Measurements from ENCODE around the gene FMOD. TPM values are rescaled to one million over a fixed set of nuclear protein-coding genes. Genes with fewer than 3 reads are reported as not detected.

The FMOD gene
- total RNA-seq (100 to 1,000 TPM in 1 of 2 donors, 10 to 100 TPM in 1; 93.3 to 140 TPM), polyA plus RNA-seq (ENCODE audit: insufficient read length in 2 of 2) (10 to 100 TPM; 21.8 to 70.1 TPM)
- long read RNA-seq, donor 1, transcript FMOD-201 (3 exons, 3,310 nt) = major isoform, 18 of 54 reads
- long read RNA-seq, donor 1, partial matches to known transcripts = 36 of 54 reads
- long read RNA-seq, donor 1, other reads (novel, unspliced or antisense) = 0 of 54 reads
- long read RNA-seq, donor 2 = 0 reads
- long read RNA-seq, donor 3, transcript FMOD-201 (3 exons, 3,310 nt) = major isoform, 5 of 31 reads
- long read RNA-seq, donor 3, partial matches to known transcripts = 26 of 31 reads
- long read RNA-seq, donor 3, other reads (novel, unspliced or antisense) = 0 of 31 reads
- long read RNA-seq, donor 4, transcript FMOD-201 (3 exons, 3,310 nt) = major isoform, 19 of 58 reads
- long read RNA-seq, donor 4, partial matches to known transcripts = 37 of 58 reads
- long read RNA-seq, donor 4, other reads (novel, unspliced or antisense) = 0 of 58 reads

DNA sequence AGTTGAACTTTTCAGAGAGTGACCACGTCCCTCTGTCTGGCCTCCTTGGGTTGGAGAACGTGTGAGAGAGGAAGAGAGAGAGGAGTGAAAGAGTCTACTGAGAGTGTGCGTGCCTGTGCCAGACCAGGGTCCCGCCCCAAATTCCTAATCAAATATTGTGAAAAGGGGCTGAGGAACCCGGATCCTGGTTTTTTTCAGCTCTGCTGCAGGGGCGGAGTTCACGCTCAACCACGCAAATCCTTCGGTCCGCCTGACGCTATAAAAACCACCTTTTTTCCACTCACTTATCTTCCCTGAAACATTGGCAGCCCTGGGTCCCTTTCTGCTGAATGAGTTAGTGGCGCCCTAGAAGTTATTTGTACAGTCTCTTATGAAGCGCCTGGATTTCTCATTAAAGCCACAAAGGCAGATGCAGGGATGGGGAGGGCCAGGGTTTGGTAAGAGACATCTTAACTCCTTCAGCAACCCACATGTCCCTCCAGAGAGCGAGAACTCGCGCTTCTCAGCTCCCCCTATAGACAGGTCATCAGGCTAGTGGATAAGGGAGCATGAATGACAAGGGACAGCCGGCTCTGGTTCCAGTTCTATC, at the start of gene FMOD:
Gene FMOD, minus strand, starts transcription at position 86 of the 589 bp plus-strand sequence. CDS start 2,852 bp downstream, outside the sequence.
- WGBS (ENCODE audit: insufficient coverage) = 19% methylated on average over 7 of the region's 17 CpGs
- peak in 1 of 6 donors; percentile 73 for DNase-seq (ENCODE audit: low read depth in 4 of 6, low spot score in 6 of 6)
- H3K4me3 ChIP-seq (ENCODE audit: low read depth, low read length) = peak within 1 kb of the TSS; percentile 30
- no peaks in the 10 kb centered on the region for H3K36me3 ChIP-seq (ENCODE audit: control insufficient read depth, insufficient read depth, low read length)
- H3K27ac ChIP-seq (ENCODE audit: low read depth, low read length) = peak within 1 kb of the TSS; percentile 91
- peaks cover 2% of the 10 kb centered on the region for H3K27me3 ChIP-seq (ENCODE audit: control insufficient read depth, insufficient read depth, low read length)
- no peaks in the 10 kb centered on the region for H3K9me3 ChIP-seq (ENCODE audit: control insufficient read depth, insufficient read depth, low read length)
- peaks cover 13% of the 10 kb centered on the region for H3K4me1 ChIP-seq (ENCODE audit: control insufficient read depth, insufficient read depth, low read length)

DNA sequence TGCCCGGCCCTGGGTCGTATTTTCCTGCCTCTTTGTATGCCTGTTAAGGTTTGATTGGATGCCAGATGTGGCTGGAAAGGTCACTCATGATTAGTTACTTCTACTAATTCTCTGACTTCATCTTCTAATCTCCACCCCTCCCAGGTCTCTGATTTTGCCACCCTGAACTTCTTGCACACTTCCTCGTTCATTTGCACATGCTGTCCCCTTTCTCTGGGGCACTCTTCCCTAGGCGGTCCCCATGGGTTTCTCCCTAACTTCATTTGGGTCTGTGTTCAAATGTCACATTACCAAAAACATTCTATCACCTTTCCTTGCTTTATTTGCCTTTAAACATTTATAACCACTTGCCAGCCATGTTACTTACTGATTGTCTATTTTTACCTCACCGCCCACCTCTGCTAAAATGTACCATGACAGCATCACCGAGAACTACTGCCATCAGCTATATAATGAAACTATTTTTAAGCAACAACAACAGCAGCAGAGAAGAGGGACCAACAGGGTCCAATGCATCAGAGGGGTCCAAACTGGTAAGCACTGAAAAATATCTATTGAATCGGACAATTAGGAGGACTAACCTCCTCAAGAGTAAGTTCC, 45.8 kb upstream of the FMOD start:
- Histone ChIP-seq H3K4me3 (ENCODE audit: low read depth, low read length) (no peak overlapping the region), H3K9me3 (ENCODE audit: control insufficient read depth, insufficient read depth, low read length) (peaks cover 2% of the 10 kb centered on the region), H3K4me1 (ENCODE audit: control insufficient read depth, insufficient read depth, low read length) (peaks cover 5% of the 10 kb centered on the region), H3K36me3 (ENCODE audit: control insufficient read depth, insufficient read depth, low read length) (no peaks in the 10 kb centered on the region), H3K27ac (ENCODE audit: low read depth, low read length) (no peak overlapping the region), H3K27me3 (ENCODE audit: control insufficient read depth, insufficient read depth, low read length) (no peaks in the 10 kb centered on the region)
- no peak for DNase-seq (ENCODE audit: low read depth in 4 of 6, low spot score in 6 of 6)
- WGBS (ENCODE audit: insufficient coverage) = 89% methylated on average over 4 of the region's 7 CpGs

DNA sequence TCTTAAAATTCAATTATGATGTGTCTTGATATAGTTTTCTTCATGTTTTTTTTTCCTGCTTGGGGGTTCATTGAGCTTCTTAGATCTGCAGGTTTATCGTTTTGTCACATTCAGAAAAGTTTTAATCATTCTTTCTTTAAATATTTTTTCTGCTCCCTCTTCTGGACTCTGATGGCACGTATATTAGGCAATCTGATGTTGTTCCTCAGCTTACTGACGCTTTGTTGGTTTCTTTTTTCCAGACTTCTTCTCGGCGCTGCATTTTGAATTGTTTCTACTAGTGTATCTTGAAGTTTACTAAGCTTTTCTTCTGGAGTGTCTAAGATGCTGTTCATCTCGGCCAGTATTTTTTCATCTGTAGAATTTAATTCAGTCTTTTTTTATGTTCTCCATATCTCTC, 44.8 kb upstream of the FMOD start:
- no peak overlapping the region for H3K4me3 ChIP-seq (ENCODE audit: low read depth, low read length)
- DNase-seq (ENCODE audit: low read depth in 4 of 6, low spot score in 6 of 6) = no peak
- peaks cover 2% of the 10 kb centered on the region for H3K9me3 ChIP-seq (ENCODE audit: control insufficient read depth, insufficient read depth, low read length)
- no peaks in the 10 kb centered on the region for H3K27me3 ChIP-seq (ENCODE audit: control insufficient read depth, insufficient read depth, low read length)
- H3K4me1 ChIP-seq (ENCODE audit: control insufficient read depth, insufficient read depth, low read length) = no peaks in the 10 kb centered on the region
- no peak overlapping the region for H3K27ac ChIP-seq (ENCODE audit: low read depth, low read length)
- 80% methylated on average over 4 of the region's 6 CpGs for WGBS (ENCODE audit: insufficient coverage)
- H3K36me3 ChIP-seq (ENCODE audit: control insufficient read depth, insufficient read depth, low read length) = no peaks in the 10 kb centered on the region

- Histone ChIP-seq H3K4me1 (ENCODE audit: control insufficient read depth, insufficient read depth, low read length) (no peaks in the 10 kb centered on the region), H3K9me3 (ENCODE audit: control insufficient read depth, insufficient read depth, low read length) (peaks cover 2% of the 10 kb centered on the region), H3K27me3 (ENCODE audit: control insufficient read depth, insufficient read depth, low read length) (no peaks in the 10 kb centered on the region), H3K27ac (ENCODE audit: low read depth, low read length) (no peak overlapping the region), H3K36me3 (ENCODE audit: control insufficient read depth, insufficient read depth, low read length) (no peaks in the 10 kb centered on the region), H3K4me3 (ENCODE audit: low read depth, low read length) (no peak overlapping the region)
- 80% methylated on average over 1 of the region's 2 CpGs for WGBS (ENCODE audit: insufficient coverage)
- DNase-seq (ENCODE audit: low read depth in 4 of 6, low spot score in 6 of 6) = no peak
Observed at GRCh38 chr1:203390298-203390697, 39.4 kb upstream of the FMOD start.

DNA sequence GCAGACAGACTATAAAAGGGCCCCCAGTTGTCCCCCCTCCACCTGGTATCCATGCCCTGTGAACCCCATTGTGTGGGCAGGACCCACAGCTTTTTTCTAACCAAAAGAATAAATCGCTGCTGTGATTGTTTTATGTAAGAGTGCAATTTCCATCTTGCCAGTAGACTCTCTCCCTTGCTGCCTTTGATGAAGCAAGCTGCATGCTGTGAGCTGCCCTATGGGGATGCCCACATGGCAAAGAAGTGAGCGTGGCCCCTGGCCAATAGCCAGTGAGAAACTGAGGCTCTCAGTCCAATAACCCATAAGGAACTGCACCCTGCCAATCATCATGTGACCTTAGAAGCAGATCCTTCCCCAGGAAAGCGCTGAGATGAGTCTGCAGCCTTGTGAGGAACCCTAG, 37.8 kb upstream of the FMOD start:
- Histone ChIP-seq H3K36me3 (ENCODE audit: control insufficient read depth, insufficient read depth, low read length) (no peaks in the 10 kb centered on the region), H3K4me3 (ENCODE audit: low read depth, low read length) (no peak overlapping the region), H3K27me3 (ENCODE audit: control insufficient read depth, insufficient read depth, low read length) (no peaks in the 10 kb centered on the region), H3K4me1 (ENCODE audit: control insufficient read depth, insufficient read depth, low read length) (no peaks in the 10 kb centered on the region), H3K9me3 (ENCODE audit: control insufficient read depth, insufficient read depth, low read length) (peaks cover 2% of the 10 kb centered on the region), H3K27ac (ENCODE audit: low read depth, low read length) (no peak overlapping the region)
- WGBS (ENCODE audit: insufficient coverage) = 63% methylated on average over 1 of the region's 3 CpGs
- DNase-seq (ENCODE audit: low read depth in 4 of 6, low spot score in 6 of 6) = no peak

GRCh38 chr1:203382026-203382425, 31.1 kb upstream of the FMOD start:
- no peak for DNase-seq (ENCODE audit: low read depth in 4 of 6, low spot score in 6 of 6)
- Histone ChIP-seq H3K9me3 (ENCODE audit: control insufficient read depth, insufficient read depth, low read length) (no peaks in the 10 kb centered on the region), H3K27me3 (ENCODE audit: control insufficient read depth, insufficient read depth, low read length) (no peaks in the 10 kb centered on the region), H3K4me1 (ENCODE audit: control insufficient read depth, insufficient read depth, low read length) (no peaks in the 10 kb centered on the region), H3K27ac (ENCODE audit: low read depth, low read length) (no peak overlapping the region), H3K4me3 (ENCODE audit: low read depth, low read length) (no peak overlapping the region), H3K36me3 (ENCODE audit: control insufficient read depth, insufficient read depth, low read length) (no peaks in the 10 kb centered on the region)
- no CpG with 5 or more reads among the region's 1 CpG for WGBS (ENCODE audit: insufficient coverage)

DNA sequence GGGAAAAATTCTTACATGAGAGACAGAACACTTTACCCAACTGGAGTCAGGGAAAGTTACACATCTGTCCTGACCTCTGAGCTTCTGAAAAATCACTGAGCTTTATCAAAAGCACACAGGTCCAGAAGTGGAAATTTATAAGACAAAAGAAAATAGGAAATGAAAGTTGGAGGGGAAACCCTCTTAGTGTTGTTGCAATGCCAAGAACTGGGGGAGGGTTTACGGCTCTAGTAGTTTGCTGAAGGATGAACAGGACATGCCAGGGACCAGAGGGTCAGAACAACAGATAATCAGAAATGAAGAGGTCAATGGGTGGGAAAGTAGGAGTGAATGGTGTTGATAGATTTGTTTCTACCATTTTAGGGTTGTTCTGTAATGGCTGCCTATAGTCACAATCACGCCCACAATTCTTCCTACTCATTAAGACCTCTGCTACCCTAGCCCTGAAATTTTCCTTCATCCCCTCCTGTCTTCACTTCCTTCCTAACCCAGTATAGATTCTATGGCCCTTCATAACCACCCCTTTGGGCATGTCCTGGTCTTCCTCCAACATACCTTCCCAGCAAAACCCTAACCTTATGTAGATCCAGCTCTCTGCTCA, 30.3 kb upstream of the FMOD start:
- Histone ChIP-seq H3K27me3 (ENCODE audit: control insufficient read depth, insufficient read depth, low read length) (no peaks in the 10 kb centered on the region), H3K36me3 (ENCODE audit: control insufficient read depth, insufficient read depth, low read length) (no peaks in the 10 kb centered on the region), H3K27ac (ENCODE audit: low read depth, low read length) (no peak overlapping the region), H3K4me1 (ENCODE audit: control insufficient read depth, insufficient read depth, low read length) (no peaks in the 10 kb centered on the region), H3K9me3 (ENCODE audit: control insufficient read depth, insufficient read depth, low read length) (no peaks in the 10 kb centered on the region), H3K4me3 (ENCODE audit: low read depth, low read length) (no peak overlapping the region)
- no peak for DNase-seq (ENCODE audit: low read depth in 4 of 6, low spot score in 6 of 6)
- 94% methylated on average over 2 of the region's 2 CpGs for WGBS (ENCODE audit: insufficient coverage)

- H3K4me3 ChIP-seq (ENCODE audit: low read depth, low read length) = no peak overlapping the region
- no peaks in the 10 kb centered on the region for H3K9me3 ChIP-seq (ENCODE audit: control insufficient read depth, insufficient read depth, low read length)
- H3K4me1 ChIP-seq (ENCODE audit: control insufficient read depth, insufficient read depth, low read length) = no peaks in the 10 kb centered on the region
- no CpG with 5 or more reads among the region's 4 CpGs for WGBS (ENCODE audit: insufficient coverage)
- no peaks in the 10 kb centered on the region for H3K27me3 ChIP-seq (ENCODE audit: control insufficient read depth, insufficient read depth, low read length)
- no peak overlapping the region for H3K27ac ChIP-seq (ENCODE audit: low read depth, low read length)
- no peaks in the 10 kb centered on the region for H3K36me3 ChIP-seq (ENCODE audit: control insufficient read depth, insufficient read depth, low read length)
- DNase-seq (ENCODE audit: low read depth in 4 of 6, low spot score in 6 of 6) = no peak
Observed at GRCh38 chr1:203380420-203381150, 29.7 kb upstream of the FMOD start.

DNA sequence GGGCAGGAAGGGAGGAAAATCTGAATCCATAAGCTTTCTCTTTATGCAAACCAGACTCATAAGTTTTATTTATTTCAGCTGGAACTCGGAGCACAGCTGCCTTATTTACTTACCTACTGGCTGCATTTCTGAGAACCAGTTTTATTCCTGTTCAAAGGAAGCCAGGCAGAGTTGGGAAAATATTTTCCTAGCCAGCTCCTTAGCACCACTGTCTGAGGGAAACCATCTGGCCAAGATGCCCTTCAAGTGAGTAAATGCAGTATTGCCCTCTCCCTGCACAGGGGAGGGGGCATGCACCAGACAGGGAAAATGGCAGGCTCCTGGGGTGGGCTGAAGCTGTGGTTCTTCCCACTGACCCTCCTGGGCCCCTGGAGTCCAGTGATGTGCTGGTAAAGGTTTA, 28.9 kb upstream of the FMOD start:
- Histone ChIP-seq H3K36me3 (ENCODE audit: control insufficient read depth, insufficient read depth, low read length) (no peaks in the 10 kb centered on the region), H3K4me3 (ENCODE audit: low read depth, low read length) (no peak overlapping the region), H3K9me3 (ENCODE audit: control insufficient read depth, insufficient read depth, low read length) (no peaks in the 10 kb centered on the region), H3K27ac (ENCODE audit: low read depth, low read length) (no peak overlapping the region), H3K4me1 (ENCODE audit: control insufficient read depth, insufficient read depth, low read length) (no peaks in the 10 kb centered on the region), H3K27me3 (ENCODE audit: control insufficient read depth, insufficient read depth, low read length) (no peaks in the 10 kb centered on the region)
- no peak for DNase-seq (ENCODE audit: low read depth in 4 of 6, low spot score in 6 of 6)
- 71% methylated on average over 1 of the region's 1 CpG for WGBS (ENCODE audit: insufficient coverage)
